Measurements from ENCODE around the gene SF3B2.
A peak's percentile ranks its signal among the peaks of the same experiment; 100 is the strongest.

SF3B2 gene

GRCh38 chr11:66026017-66026529, 26.1 kb upstream of the SF3B2 start, which contains the start of gene CATSPER1:
Gene CATSPER1 (minus strand): TSS chr11:66026479. CDS start chr11:66026379, 100 bp downstream.
- Histone ChIP-seq H4K20me1 (ENCODE audit: insufficient read depth) (no peaks in the 10 kb centered on the region), H3K27ac (peak within 1 kb of the TSS; percentile 73), H3K4me3 (IDR thresholded peaks at IDR 0.05; ENCODE audit: insufficient read depth, low read depth, low read length) (no peak within 1 kb of the TSS), H2AFZ (ENCODE audit: low read depth) (peak within 1 kb of the TSS; percentile 31; the same call in 1 of the 2 replicates), H3K9ac (peak within 1 kb of the TSS; percentile 49; the same call in 1 of the 2 replicates), H3K36me3 (ENCODE audit: insufficient read depth) (no peaks in the 10 kb centered on the region), H3K4me1 (ENCODE audit: low read depth, poor library complexity, severe bottlenecking) (peaks cover 38% of the 10 kb centered on the region), H3K4me2 (peak within 1 kb of the TSS; percentile 46), H3K79me2 (ENCODE audit: insufficient read depth, low read depth) (no peaks in the 10 kb centered on the region), H3K27me3 (ENCODE audit: insufficient read depth, low read depth) (no peaks in the 10 kb centered on the region; the same call in 1 of the 2 replicates)
- no peak for TF ChIP-seq CTCF (conservative IDR thresholded peaks at IDR 0.05; ENCODE audit: low read depth, low read length)

GRCh38 chr11:66032957-66033735, 19.0 kb upstream of the SF3B2 start:
- Histone ChIP-seq H3K36me3 (ENCODE audit: insufficient read depth) (no peaks in the 10 kb centered on the region), H4K20me1 (ENCODE audit: insufficient read depth) (no peaks in the 10 kb centered on the region), H3K79me2 (ENCODE audit: insufficient read depth, low read depth) (no peaks in the 10 kb centered on the region), H3K4me3 (IDR thresholded peaks at IDR 0.05; ENCODE audit: insufficient read depth, low read depth, low read length) (no peak overlapping the region), H3K4me1 (ENCODE audit: low read depth, poor library complexity, severe bottlenecking) (peaks cover 7% of the 10 kb centered on the region), H3K27me3 (ENCODE audit: insufficient read depth, low read depth) (no peaks in the 10 kb centered on the region), H3K4me2 (no peak overlapping the region), H3K27ac (no peak overlapping the region), H3K9ac (no peak overlapping the region), H2AFZ (ENCODE audit: low read depth) (no peak overlapping the region)
- no peak for TF ChIP-seq CTCF (conservative IDR thresholded peaks at IDR 0.05; ENCODE audit: low read depth, low read length)

- Histone ChIP-seq H4K20me1 (ENCODE audit: insufficient read depth) (no peaks in the 10 kb centered on the region), H3K4me3 (IDR thresholded peaks at IDR 0.05; ENCODE audit: insufficient read depth, low read depth, low read length) (no peak overlapping the region), H3K36me3 (ENCODE audit: insufficient read depth) (no peaks in the 10 kb centered on the region), H3K4me2 (no peak overlapping the region), H3K9ac (no peak overlapping the region), H3K4me1 (ENCODE audit: low read depth, poor library complexity, severe bottlenecking) (no peaks in the 10 kb centered on the region), H2AFZ (ENCODE audit: low read depth) (no peak overlapping the region), H3K27ac (no peak overlapping the region), H3K79me2 (ENCODE audit: insufficient read depth, low read depth) (no peaks in the 10 kb centered on the region), H3K27me3 (ENCODE audit: insufficient read depth, low read depth) (no peaks in the 10 kb centered on the region)
- no peak for TF ChIP-seq CTCF (conservative IDR thresholded peaks at IDR 0.05; ENCODE audit: low read depth, low read length)
Measured at GRCh38 chr11:66035653-66036333, 16.4 kb upstream of the SF3B2 start.

- Histone ChIP-seq H2AFZ (ENCODE audit: low read depth) (no peak overlapping the region), H3K4me1 (ENCODE audit: low read depth, poor library complexity, severe bottlenecking) (no peaks in the 10 kb centered on the region), H3K27me3 (ENCODE audit: insufficient read depth, low read depth) (no peaks in the 10 kb centered on the region), H3K79me2 (ENCODE audit: insufficient read depth, low read depth) (no peaks in the 10 kb centered on the region), H3K27ac (no peak overlapping the region), H4K20me1 (ENCODE audit: insufficient read depth) (no peaks in the 10 kb centered on the region), H3K4me3 (IDR thresholded peaks at IDR 0.05; ENCODE audit: insufficient read depth, low read depth, low read length) (no peak overlapping the region), H3K4me2 (no peak overlapping the region), H3K9ac (no peak overlapping the region), H3K36me3 (ENCODE audit: insufficient read depth) (no peaks in the 10 kb centered on the region)
- TF ChIP-seq CTCF (conservative IDR thresholded peaks at IDR 0.05; ENCODE audit: low read depth, low read length) = no peak
Measured at GRCh38 chr11:66036334-66036710, 15.8 kb upstream of the SF3B2 start.
